Aorta (tissue), 5 donors: ENCODE data around the gene FBXW8. TPM values are rescaled to one million over a fixed set of nuclear protein-coding genes. Genes with fewer than 3 reads are reported as not detected.

Source experiments
- ATAC-seq: fragments of 200-7000 bp; cut with Tn5 transposase; one replicate; pipeline ENCODE4 v1.9.1; 2022; ENCODE audit warnings: moderate library complexity; ENCODE audit not compliant: low FRiP score
- DNase-seq, 2 donors: peaks; one replicate each; pipeline ENCODE4 v3.0.0-alpha.2; 2020
- H3K27ac ChIP-seq, 2 donors: one replicate each; pipeline ENCODE4 v1.5.1; 2013; ENCODE audit warnings: low read length in 2 of 2, mild to moderate bottlenecking in 2 of 2, moderate library complexity in 2 of 2, control low read depth in 1 of 2, inconsistent platforms in 1 of 2, low read depth in 1 of 2
- H3K27me3 ChIP-seq, 2 donors: one replicate each; pipeline ENCODE4 v1.6.1; 2013; ENCODE audit warnings: control low read depth in 1 of 2, low read length in 1 of 2, mild to moderate bottlenecking in 1 of 2, moderate library complexity in 1 of 2; ENCODE audit not compliant: insufficient read depth in 2 of 2, control insufficient read depth in 1 of 2
- H3K36me3 ChIP-seq, 2 donors: one replicate each; pipeline ENCODE4 v1.6.1; 2013; ENCODE audit warnings: control low read depth in 1 of 2, low read length in 1 of 2, mild to moderate bottlenecking in 1 of 2; ENCODE audit not compliant: insufficient read depth in 2 of 2, control insufficient read depth in 1 of 2
- H3K4me1 ChIP-seq, 2 donors: one replicate each; pipeline ENCODE4 v1.6.1; 2013; ENCODE audit warnings: low read length in 2 of 2, control low read depth in 1 of 2, mild to moderate bottlenecking in 1 of 2, moderate library complexity in 1 of 2; ENCODE audit not compliant: insufficient read depth in 2 of 2, control insufficient read depth in 1 of 2
- H3K4me3 ChIP-seq, 2 donors: one replicate each; pipeline ENCODE4 v1.5.1; 2013; ENCODE audit warnings: low read length in 2 of 2, control low read depth in 1 of 2, mild to moderate bottlenecking in 1 of 2
- H3K9me3 ChIP-seq: one replicate; pipeline ENCODE4 v1.6.1; 2013; ENCODE audit warnings: mild to moderate bottlenecking, low read length; ENCODE audit not compliant: control insufficient read depth
- WGBS, 2 donors: extraction: QIAGEN DNeasy Blood & Tissue Kit; methylation state at CpG; one replicate each; pipeline ENCODE4 v1.1.7; 2013; 5-methylcytosine and 5-hydroxymethylcytosine counted together
- intact Hi-C, 2 donors: fragments of 100-400 bp; cut with DNase I; formaldehyde crosslinking; loops; one replicate each; pipeline versions ENCODE4 v1.14.2 to v1.15.0; 2022
- polyA plus RNA-seq, 2 donors: library from polyadenylated mRNA; stranded (reverse); fragments of 200-250 nt; gene quantifications; one replicate each; pipeline ENCODE4 v1.2.3, GENCODE V29; 2013
- total RNA-seq, 2 donors: library from RNA; stranded (reverse); fragmentation: NEBNext Ultra II Directional; extraction: Animal tissue kit (Norgen Biotek cat#: 25700); gene quantifications; one replicate each; pipeline ENCODE4 v1.2.1, GENCODE V29; 2021
- donor health status: healthy with polysubstance abuse.
- donor health status: Bipolar disorder and iron deficiency.
- donor health status: DM: no; HTN: no; CAD: no.
- donor health status: DM: no; HTN: no; CAD: no.
- donor health status: DM: yes; HTN: yes; CAD: no.

The FBXW8 gene
- total and polyA plus RNA-seq, 4 donors, result 2.3 to 18.7 (median 8.6) TPM

- Histone ChIP-seq H3K9me3 (no peaks in the 10 kb centered on the region), H3K4me1 (no peaks in the 10 kb centered on the region), H3K27me3 (no peaks in the 10 kb centered on the region), H3K36me3 (no peaks in the 10 kb centered on the region), H3K27ac (no peak overlapping the region), H3K4me3 (no peak overlapping the region)
- WGBS, 2 donors, result 79 to 81% methylated on average over 5 of the region's 5 CpGs
- DNase-seq (no peak), ATAC-seq (no peak)
- intact Hi-C loops, result no loop called here
Observed at GRCh38 chr12:117000316-117000715, 89.6 kb downstream of the FBXW8 start.

GRCh38 chr12:117002051-117002817 is 91.5 kb downstream of the FBXW8 start:
- no peak overlapping the region for H3K4me3 ChIP-seq
- peaks cover 0 to 2% of the 10 kb centered on the region in 2 donors for H3K36me3 ChIP-seq
- no peak overlapping the region for H3K27ac ChIP-seq
- DNase-seq (no peak), ATAC-seq (no peak)
- H3K27me3 ChIP-seq, result no peaks in the 10 kb centered on the region
- no peaks in the 10 kb centered on the region for H3K9me3 ChIP-seq
- WGBS, 2 donors, result 67 to 74% methylated on average over 21 of the region's 21 CpGs
- intact Hi-C loops, result no loop called here
- no peaks in the 10 kb centered on the region for H3K4me1 ChIP-seq

GRCh38 chr12:117003883-117004404 is 93.2 kb downstream of the FBXW8 start:
- Histone ChIP-seq H3K27me3 (no peaks in the 10 kb centered on the region), H3K9me3 (no peaks in the 10 kb centered on the region), H3K36me3 (peaks cover 0 to 2% of the 10 kb centered on the region in 2 donors), H3K4me1 (no peaks in the 10 kb centered on the region), H3K27ac (no peak overlapping the region), H3K4me3 (no peak overlapping the region)
- WGBS, 2 donors, result 90 to 93% methylated on average over 8 of the region's 8 CpGs
- DNase-seq, result no peak
- intact Hi-C loops, result no loop called here
- no peak for ATAC-seq

- ATAC-seq, result no peak
- WGBS, 2 donors, result 92 to 93% methylated on average over 11 of the region's 11 CpGs
- Histone ChIP-seq H3K36me3 (peaks cover 0 to 2% of the 10 kb centered on the region in 2 donors), H3K4me3 (no peak overlapping the region), H3K27ac (no peak overlapping the region), H3K4me1 (no peaks in the 10 kb centered on the region), H3K9me3 (no peaks in the 10 kb centered on the region), H3K27me3 (no peaks in the 10 kb centered on the region)
- no peak for DNase-seq
- intact Hi-C loops, result no loop called here
Observed at GRCh38 chr12:117005417-117006046, 94.8 kb downstream of the FBXW8 start.

- Histone ChIP-seq H3K27me3 (no peaks in the 10 kb centered on the region), H3K9me3 (no peaks in the 10 kb centered on the region), H3K4me1 (no peaks in the 10 kb centered on the region), H3K36me3 (peaks cover 0 to 2% of the 10 kb centered on the region in 2 donors), H3K27ac (no peak overlapping the region), H3K4me3 (no peak overlapping the region)
- 88 to 94% methylated on average over 9 of the region's 9 CpGs for WGBS, 2 donors
- ATAC-seq (no peak), DNase-seq (no peak)
- intact Hi-C loops, result no loop called here
Observed at GRCh38 chr12:117006333-117006732, 95.6 kb downstream of the FBXW8 start.

GRCh38 chr12:117007577-117007976 is 96.8 kb downstream of the FBXW8 start:
- ATAC-seq (no peak), DNase-seq (no peak)
- 85 to 87% methylated on average over 8 of the region's 8 CpGs for WGBS, 2 donors
- no peak overlapping the region for H3K4me3 ChIP-seq
- no peaks in the 10 kb centered on the region for H3K9me3 ChIP-seq
- H3K27ac ChIP-seq, result no peak overlapping the region
- no peaks in the 10 kb centered on the region for H3K4me1 ChIP-seq
- intact Hi-C loops, result no loop called here
- H3K27me3 ChIP-seq, result no peaks in the 10 kb centered on the region
- H3K36me3 ChIP-seq, result peaks cover 0 to 2% of the 10 kb centered on the region in 2 donors

- Histone ChIP-seq H3K9me3 (peaks cover 2% of the 10 kb centered on the region), H3K27me3 (no peaks in the 10 kb centered on the region), H3K4me1 (no peaks in the 10 kb centered on the region), H3K36me3 (peaks cover 3 to 4% of the 10 kb centered on the region in 2 donors), H3K27ac (no peak overlapping the region), H3K4me3 (no peak overlapping the region)
- intact Hi-C loops, result no loop called here
- ATAC-seq (no peak), DNase-seq (no peak)
- WGBS, 2 donors, result 81 to 85% methylated on average over 8 of the region's 8 CpGs
Observed at GRCh38 chr12:117009759-117010158, 99.0 kb downstream of the FBXW8 start.

- Histone ChIP-seq H3K4me1 (no peaks in the 10 kb centered on the region), H3K36me3 (peaks cover 3 to 9% of the 10 kb centered on the region in 2 donors), H3K27ac (no peak overlapping the region), H3K9me3 (peaks cover 2% of the 10 kb centered on the region), H3K27me3 (no peaks in the 10 kb centered on the region), H3K4me3 (no peak overlapping the region)
- ATAC-seq (no peak), DNase-seq (no peak)
- intact Hi-C loops, result no loop called here
- WGBS, 2 donors, result 71 to 76% methylated on average over 17 of the region's 17 CpGs
Observed at GRCh38 chr12:117010693-117011451, 100.1 kb downstream of the FBXW8 start.
